ENCODE results near the gene SMYD3. TPM values are rescaled to one million over a fixed set of nuclear protein-coding genes. Genes with fewer than 3 reads are reported as not detected.

SMYD3 gene
- total and polyA plus RNA-seq, 2 donors (not counting 3 experiments of a cell fraction or from before 2014, with no cell fraction given), result 16.0 to 32.1 TPM

DNA sequence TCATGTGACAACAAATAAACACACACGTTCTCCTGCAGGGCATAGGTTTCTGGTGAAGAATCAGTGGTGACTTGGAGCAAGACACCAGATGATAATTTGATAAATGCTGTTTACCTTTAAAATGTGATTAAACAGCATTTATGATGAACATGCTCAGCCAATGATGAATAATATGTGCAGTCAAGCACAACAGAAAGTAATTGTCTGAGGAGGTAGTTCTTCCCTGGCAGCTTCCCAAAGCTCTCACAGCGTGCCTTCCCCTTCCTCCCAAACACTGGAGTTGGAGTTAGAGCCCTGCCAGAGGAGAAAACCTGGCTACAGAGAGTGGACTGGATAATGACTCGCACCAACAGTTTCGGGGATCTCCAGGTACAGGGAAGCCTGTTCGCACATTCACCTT, 463.5 kb downstream of the SMYD3 start:
- H3K9ac ChIP-seq (replicated peaks; ENCODE audit: extremely low read depth, insufficient read depth, low read length), result no peak overlapping the region
- H3K9me3 ChIP-seq (replicated peaks; ENCODE audit: control insufficient read depth, insufficient read depth, low read length), result no peaks in the 10 kb centered on the region
- H3K36me3 ChIP-seq (ENCODE audit: control insufficient read depth in 2 of 2, extremely low read depth in 1 of 2, insufficient read depth in 2 of 2, low read length in 2 of 2), result no peaks in the 10 kb centered on the region
- no peaks in the 10 kb centered on the region for H3K27me3 ChIP-seq (ENCODE audit: control insufficient read depth in 2 of 2, insufficient read depth in 2 of 2, low read length in 2 of 2)
- TF ChIP-seq JUN (IDR thresholded peaks at IDR 0.05; ENCODE audit: borderline replicate concordance, insufficient read depth, insufficient read length, low read depth), result no peak
- TF ChIP-seq, protein P1, sequence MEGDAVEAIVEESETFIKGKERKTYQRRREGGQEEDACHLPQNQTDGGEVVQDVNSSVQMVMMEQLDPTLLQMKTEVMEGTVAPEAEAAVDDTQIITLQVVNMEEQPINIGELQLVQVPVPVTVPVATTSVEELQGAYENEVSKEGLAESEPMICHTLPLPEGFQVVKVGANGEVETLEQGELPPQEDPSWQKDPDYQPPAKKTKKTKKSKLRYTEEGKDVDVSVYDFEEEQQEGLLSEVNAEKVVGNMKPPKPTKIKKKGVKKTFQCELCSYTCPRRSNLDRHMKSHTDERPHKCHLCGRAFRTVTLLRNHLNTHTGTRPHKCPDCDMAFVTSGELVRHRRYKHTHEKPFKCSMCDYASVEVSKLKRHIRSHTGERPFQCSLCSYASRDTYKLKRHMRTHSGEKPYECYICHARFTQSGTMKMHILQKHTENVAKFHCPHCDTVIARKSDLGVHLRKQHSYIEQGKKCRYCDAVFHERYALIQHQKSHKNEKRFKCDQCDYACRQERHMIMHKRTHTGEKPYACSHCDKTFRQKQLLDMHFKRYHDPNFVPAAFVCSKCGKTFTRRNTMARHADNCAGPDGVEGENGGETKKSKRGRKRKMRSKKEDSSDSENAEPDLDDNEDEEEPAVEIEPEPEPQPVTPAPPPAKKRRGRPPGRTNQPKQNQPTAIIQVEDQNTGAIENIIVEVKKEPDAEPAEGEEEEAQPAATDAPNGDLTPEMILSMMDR (IDR thresholded peaks at IDR 0.05; ENCODE audit: extremely low read depth in 1 of 2, insufficient read depth in 1 of 2, low read depth in 1 of 2, low read length in 2 of 2), result no peak
- TF ChIP-seq POLR2AphosphoS5 (IDR thresholded peaks at IDR 0.05; ENCODE audit: insufficient read depth, low read depth, low read length), result no peak
- no peak for TF ChIP-seq MYC (IDR thresholded peaks at IDR 0.05; ENCODE audit: low read depth, low read length)
- TF ChIP-seq EZH2 (IDR thresholded peaks at IDR 0.05; ENCODE audit: borderline replicate concordance, low read depth, low read length, severe bottlenecking), result no peak
- TF ChIP-seq POLR2A (IDR thresholded peaks at IDR 0.05; ENCODE audit: low read depth, low read length), result no peak
- no peak for TF ChIP-seq FOS (IDR thresholded peaks at IDR 0.05; ENCODE audit: borderline replicate concordance, insufficient read depth, low read length)
- POLR2A ChIA-PET, result no interaction called here
- intact Hi-C loops (cut with micrococcal nuclease) (no loop called here), dilution Hi-C loops (cut with MboI; ENCODE audit: extremely low pct_ligation_motif_present, low sequenced_read_pairs) (no loop called here)
- DNase-seq (ENCODE audit: low read depth, low spot score), result peak; percentile 50
- H3K4me1 ChIP-seq (ENCODE audit: control insufficient read depth, extremely low read depth, insufficient read depth, low read length), result no peaks in the 10 kb centered on the region
- no peaks in the 10 kb centered on the region for H3K79me2 ChIP-seq (ENCODE audit: control insufficient read depth, insufficient read depth, low read length)
- BruUV-seq (replicated peaks), result no TSS peak
- no peak for FAIRE-seq
- H3K27ac ChIP-seq (ENCODE audit: insufficient read depth, low read depth, low read length), result no peak overlapping the region
- H3K4me3 ChIP-seq (replicated peaks in 1 of 3; ENCODE audit: insufficient read depth in 1 of 3, low read depth in 1 of 3, low read length in 3 of 3), result no peak overlapping the region
- CTCF ChIA-PET, result no interaction called here
- H3K4me2 ChIP-seq (ENCODE audit: insufficient read depth, low read length), result no peak overlapping the region
- no peaks in the 10 kb centered on the region for H3K9me1 ChIP-seq (replicated peaks; ENCODE audit: control insufficient read depth, extremely low read depth, insufficient read depth, low read length)
- no peak overlapping the region for H2AFZ ChIP-seq (ENCODE audit: low read depth, low read length)
- no peaks in the 10 kb centered on the region for H4K20me1 ChIP-seq (replicated peaks; ENCODE audit: control insufficient read depth, extremely low read depth, insufficient read depth, low read length)
